Fibroblast of skin of abdomen (primary cell): ENCODE data around the gene NEDD4.
"Not testable (repeated sequence)": the region's sequence is repeated elsewhere in the genome, so short reads cannot be mapped to it uniquely, and the experiment has no call there.

Source experiments
- DNase-seq: peaks from one replicate; pipeline ENCODE4 v3.0.0-alpha.2; 2013

The NEDD4 gene

GRCh38 chr15:55823699-55824340, 169.6 kb downstream of the NEDD4 start:
- DNase-seq = peak; percentile 31

- peak; percentile 99 for DNase-seq
Measured at GRCh38 chr15:55823191-55823670, 170.2 kb downstream of the NEDD4 start.

GRCh38 chr15:55821740-55822139, 171.7 kb downstream of the NEDD4 start:
- not testable (repeated sequence) for DNase-seq

- DNase-seq = no peak
Measured at GRCh38 chr15:55820043-55820442, 173.4 kb downstream of the NEDD4 start.

GRCh38 chr15:55819397-55820034, 173.9 kb downstream of the NEDD4 start:
- DNase-seq = peak; percentile 8

- DNase-seq = peak; percentile 41
Measured at GRCh38 chr15:55816017-55816416, 177.4 kb downstream of the NEDD4 start.

- no peak for DNase-seq
Measured at GRCh38 chr15:55802600-55803376, 190.6 kb downstream of the NEDD4 start.

GRCh38 chr15:55800216-55800615, 193.2 kb downstream of the NEDD4 start:
- DNase-seq = no peak

- peak; percentile 41 for DNase-seq
Measured at GRCh38 chr15:55799291-55800212, 193.9 kb downstream of the NEDD4 start.

GRCh38 chr15:55796321-55796965, 197.0 kb downstream of the NEDD4 start:
- DNase-seq = no peak

GRCh38 chr15:55795031-55795430, 198.4 kb downstream of the NEDD4 start:
- no peak for DNase-seq

- peak; percentile 70 for DNase-seq
Measured at GRCh38 chr15:55791551-55792400, 201.6 kb downstream of the NEDD4 start.

- DNase-seq = no peak
Measured at GRCh38 chr15:55789066-55789660, 204.2 kb downstream of the NEDD4 start.

GRCh38 chr15:55786341-55786740, 207.1 kb downstream of the NEDD4 start:
- no peak for DNase-seq

- DNase-seq = not testable (repeated sequence)
Measured at GRCh38 chr15:55785593-55785992, 207.8 kb downstream of the NEDD4 start.

- DNase-seq = no peak
Measured at GRCh38 chr15:55784286-55784685, 209.1 kb downstream of the NEDD4 start.

- DNase-seq = no peak
Measured at GRCh38 chr15:55782901-55783300, 210.5 kb downstream of the NEDD4 start.

- no peak for DNase-seq
Measured at GRCh38 chr15:55780292-55780691, 213.1 kb downstream of the NEDD4 start.

GRCh38 chr15:55778932-55779331, 214.5 kb downstream of the NEDD4 start:
- no peak for DNase-seq
